ENCODE measurements around the gene ANO1.
A peak's percentile ranks its signal among the peaks of the same experiment; 100 is the strongest.

Gene ANO1

DNA sequence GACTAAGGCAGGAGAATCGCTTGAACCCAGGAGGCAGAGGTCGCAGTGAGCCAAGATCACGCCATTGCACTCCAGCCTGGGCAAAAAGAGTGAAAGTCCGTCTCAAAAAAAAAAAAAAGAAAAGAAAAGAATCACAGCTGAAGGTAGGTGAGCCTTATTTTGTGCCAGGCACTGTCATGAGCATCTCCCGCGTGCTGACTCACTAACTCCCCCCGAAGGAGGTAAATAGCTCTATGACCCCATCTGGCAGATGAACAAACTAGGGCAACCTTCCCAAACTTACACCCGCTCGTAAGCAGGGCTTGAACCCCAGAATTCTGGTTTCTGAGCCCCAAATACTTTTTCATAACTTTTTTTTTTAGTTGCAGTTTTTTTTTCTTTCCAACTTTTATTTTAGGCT is 60.3 kb downstream of the ANO1 start:
- no peak overlapping the region for H2BK12ac ChIP-seq (ENCODE audit: low read length in 2 of 2)
- no peak overlapping the region for H2BK120ac ChIP-seq (ENCODE audit: low read depth, low read length)
- H3K18ac ChIP-seq (ENCODE audit: low read depth in 1 of 2, low read length in 2 of 2), result no peak overlapping the region
- no peak overlapping the region for H4K91ac ChIP-seq (ENCODE audit: low read length)
- H3K4me1 ChIP-seq (ENCODE audit: control insufficient read depth, insufficient read depth, low read depth, low read length), result peaks cover 11% of the 10 kb centered on the region
- H3K9me3 ChIP-seq (ENCODE audit: control insufficient read depth, low read length), result no peaks in the 10 kb centered on the region
- no peak overlapping the region for H3K4me3 ChIP-seq (ENCODE audit: insufficient read depth in 1 of 2, low read depth in 1 of 2, low read length in 2 of 2)
- H3K27me3 ChIP-seq (ENCODE audit: control insufficient read depth in 1 of 2, insufficient read depth in 1 of 2, low read length in 2 of 2), result peaks cover 38 to 49% of the 10 kb centered on the region in 2 experiments
- no peak overlapping the region for H3K27ac ChIP-seq (ENCODE audit: low read length, poor library complexity, severe bottlenecking)
- no peak overlapping the region for H3K9ac ChIP-seq (ENCODE audit: low read length)
- H3K23ac ChIP-seq (ENCODE audit: low read length in 2 of 2), result no peak overlapping the region
- no peak overlapping the region for H3K4ac ChIP-seq (ENCODE audit: low read depth in 1 of 2, low read length in 2 of 2)
- no peak overlapping the region for H3K14ac ChIP-seq (ENCODE audit: low read length in 2 of 2)
- no peak overlapping the region for H2BK5ac ChIP-seq (ENCODE audit: low read depth, low read length, poor library complexity, severe bottlenecking)
- WGBS, result 89% methylated on average over 9 of the region's 9 CpGs
- H3K4me2 ChIP-seq (ENCODE audit: low read length, poor library complexity, severe bottlenecking), result no peak overlapping the region
- no peaks in the 10 kb centered on the region for H3K79me1 ChIP-seq (replicated peaks; ENCODE audit: low read length, poor library complexity, severe bottlenecking)
- no peak overlapping the region for H2BK15ac ChIP-seq (ENCODE audit: low read depth, poor library complexity, severe bottlenecking)
- H2AFZ ChIP-seq (ENCODE audit: low read depth, low read length), result no peak overlapping the region
- H3K36me3 ChIP-seq (ENCODE audit: control insufficient read depth in 1 of 2, insufficient read depth in 2 of 2, low read depth in 1 of 2, low read length in 2 of 2), result no peaks in the 10 kb centered on the region
- H4K8ac ChIP-seq (ENCODE audit: low read length), result no peak overlapping the region
- H2AK5ac ChIP-seq (ENCODE audit: low read length, severe bottlenecking), result no peak overlapping the region
- DNase-seq, result no peak

DNA sequence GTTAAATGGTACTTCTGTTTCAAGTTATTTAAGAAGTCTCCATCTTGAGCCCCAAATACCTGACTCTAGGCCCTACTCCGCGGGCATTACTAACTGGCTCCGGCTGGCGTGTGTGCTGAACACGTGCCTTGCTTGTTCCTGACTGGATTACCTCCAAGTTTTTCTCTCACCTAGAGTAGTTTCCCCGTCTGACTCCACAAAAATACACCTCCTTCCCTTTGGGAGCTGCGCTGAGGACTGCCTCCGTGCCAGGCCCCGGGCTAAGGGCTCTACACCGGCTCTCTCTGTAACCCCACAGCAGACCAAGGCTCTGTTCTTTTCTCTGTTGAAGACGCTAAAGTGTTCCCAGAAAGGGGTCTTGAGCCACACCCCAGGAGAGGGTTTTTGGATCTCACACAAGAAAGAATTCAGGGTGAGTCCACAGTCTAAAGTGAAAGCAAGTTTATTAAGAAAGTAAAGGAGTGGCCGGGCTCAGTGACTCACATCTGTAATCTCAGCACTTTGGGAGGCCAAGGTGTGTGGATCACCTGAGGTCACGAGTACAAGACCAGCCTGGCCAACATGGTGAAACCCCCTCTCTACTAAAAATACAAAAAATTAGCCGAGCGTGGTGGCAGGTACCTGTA is 61.8 kb downstream of the ANO1 start:
- Histone ChIP-seq H3K36me3 (ENCODE audit: control insufficient read depth in 1 of 2, insufficient read depth in 2 of 2, low read depth in 1 of 2, low read length in 2 of 2) (no peaks in the 10 kb centered on the region), H2BK120ac (ENCODE audit: low read depth, low read length) (no peak overlapping the region), H3K4me2 (ENCODE audit: low read length, poor library complexity, severe bottlenecking) (no peak overlapping the region), H3K27ac (ENCODE audit: low read length, poor library complexity, severe bottlenecking) (no peak overlapping the region), H3K4ac (ENCODE audit: low read depth in 1 of 2, low read length in 2 of 2) (no peak overlapping the region), H3K27me3 (ENCODE audit: control insufficient read depth in 1 of 2, insufficient read depth in 1 of 2, low read length in 2 of 2) (peaks cover 40 to 53% of the 10 kb centered on the region in 2 experiments), H3K79me1 (replicated peaks; ENCODE audit: low read length, poor library complexity, severe bottlenecking) (no peaks in the 10 kb centered on the region), H3K23ac (ENCODE audit: low read length in 2 of 2) (no peak overlapping the region), H2BK5ac (ENCODE audit: low read depth, low read length, poor library complexity, severe bottlenecking) (no peak overlapping the region), H3K4me1 (ENCODE audit: control insufficient read depth, insufficient read depth, low read depth, low read length) (peaks cover 11% of the 10 kb centered on the region), H3K9me3 (ENCODE audit: control insufficient read depth, low read length) (no peaks in the 10 kb centered on the region), H4K91ac (ENCODE audit: low read length) (no peak overlapping the region), H2BK15ac (ENCODE audit: low read depth, poor library complexity, severe bottlenecking) (no peak overlapping the region), H4K8ac (ENCODE audit: low read length) (no peak overlapping the region), H3K18ac (ENCODE audit: low read depth in 1 of 2, low read length in 2 of 2) (no peak overlapping the region), H3K4me3 (ENCODE audit: insufficient read depth in 1 of 2, low read depth in 1 of 2, low read length in 2 of 2) (no peak overlapping the region), H3K14ac (ENCODE audit: low read length in 2 of 2) (no peak overlapping the region), H2AFZ (ENCODE audit: low read depth, low read length) (no peak overlapping the region), H2BK12ac (ENCODE audit: low read length in 2 of 2) (peak overlapping the region in 1 of 2 experiments; percentile 88), H3K9ac (ENCODE audit: low read length) (no peak overlapping the region), H2AK5ac (ENCODE audit: low read length, severe bottlenecking) (no peak overlapping the region)
- DNase-seq, result no peak
- WGBS, result 91% methylated on average over 15 of the region's 15 CpGs

DNA sequence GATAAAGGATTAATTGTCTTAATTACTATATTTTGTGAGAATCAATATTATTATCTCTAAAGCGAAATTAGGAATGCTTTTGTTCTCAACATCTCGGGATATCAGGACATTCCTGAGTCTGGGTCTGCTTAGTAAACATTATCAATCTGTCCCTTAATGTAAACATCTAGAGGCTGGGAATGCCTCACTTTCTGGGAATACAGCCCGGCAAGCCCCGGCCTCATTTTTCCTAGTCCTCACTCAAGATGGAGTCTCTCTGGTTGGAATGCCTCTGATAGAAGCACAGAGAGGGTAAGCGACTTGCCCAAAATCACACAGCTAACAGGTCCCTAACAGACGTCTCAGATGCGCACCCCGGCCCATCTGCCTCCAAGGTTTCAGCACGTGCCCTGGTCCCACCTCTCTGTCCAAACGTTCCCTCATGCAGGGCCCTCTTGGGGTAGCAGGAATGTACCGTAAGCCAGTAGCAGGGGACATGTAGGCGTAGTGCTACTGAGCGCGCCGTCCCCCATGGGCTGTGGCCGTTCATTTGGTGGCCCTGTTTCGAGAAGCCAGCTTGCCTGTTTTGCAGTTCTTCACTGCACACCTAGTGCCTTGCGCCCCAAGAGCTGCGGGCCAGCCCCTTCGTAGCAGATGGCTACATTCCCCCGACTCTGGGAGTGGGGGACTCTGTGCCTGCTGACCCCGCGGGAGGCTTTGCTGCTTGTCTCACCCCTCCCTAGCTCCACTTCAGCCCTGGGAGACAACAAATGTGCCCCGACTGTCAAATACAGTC is 62.8 kb downstream of the ANO1 start:
- Histone ChIP-seq H2AFZ (ENCODE audit: low read depth, low read length) (no peak overlapping the region), H3K23ac (ENCODE audit: low read length in 2 of 2) (peak overlapping the region in 1 of 2 experiments; percentile 63), H2BK15ac (ENCODE audit: low read depth, poor library complexity, severe bottlenecking) (no peak overlapping the region), H2BK5ac (ENCODE audit: low read depth, low read length, poor library complexity, severe bottlenecking) (no peak overlapping the region), H3K4me1 (ENCODE audit: control insufficient read depth, insufficient read depth, low read depth, low read length) (peaks cover 11% of the 10 kb centered on the region), H2BK120ac (ENCODE audit: low read depth, low read length) (no peak overlapping the region), H4K91ac (ENCODE audit: low read length) (no peak overlapping the region), H3K4me2 (ENCODE audit: low read length, poor library complexity, severe bottlenecking) (no peak overlapping the region), H3K27me3 (ENCODE audit: control insufficient read depth in 1 of 2, insufficient read depth in 1 of 2, low read length in 2 of 2) (peaks cover 45 to 61% of the 10 kb centered on the region in 2 experiments), H3K36me3 (ENCODE audit: control insufficient read depth in 1 of 2, insufficient read depth in 2 of 2, low read depth in 1 of 2, low read length in 2 of 2) (no peaks in the 10 kb centered on the region), H3K4ac (ENCODE audit: low read depth in 1 of 2, low read length in 2 of 2) (peak overlapping the region in 1 of 2 experiments; percentile 30), H3K18ac (ENCODE audit: low read depth in 1 of 2, low read length in 2 of 2) (peak overlapping the region in 1 of 2 experiments; percentile 73), H3K9ac (ENCODE audit: low read length) (no peak overlapping the region), H3K79me1 (replicated peaks; ENCODE audit: low read length, poor library complexity, severe bottlenecking) (no peaks in the 10 kb centered on the region), H3K4me3 (ENCODE audit: insufficient read depth in 1 of 2, low read depth in 1 of 2, low read length in 2 of 2) (no peak overlapping the region), H3K9me3 (ENCODE audit: control insufficient read depth, low read length) (no peaks in the 10 kb centered on the region), H3K27ac (ENCODE audit: low read length, poor library complexity, severe bottlenecking) (no peak overlapping the region), H3K14ac (ENCODE audit: low read length in 2 of 2) (peak overlapping the region in 1 of 2 experiments; percentile 98), H4K8ac (ENCODE audit: low read length) (no peak overlapping the region), H2BK12ac (ENCODE audit: low read length in 2 of 2) (peak overlapping the region in 1 of 2 experiments; percentile 56), H2AK5ac (ENCODE audit: low read length, severe bottlenecking) (no peak overlapping the region)
- 66% methylated on average over 22 of the region's 24 CpGs for WGBS
- peak; percentile 22 for DNase-seq

DNA sequence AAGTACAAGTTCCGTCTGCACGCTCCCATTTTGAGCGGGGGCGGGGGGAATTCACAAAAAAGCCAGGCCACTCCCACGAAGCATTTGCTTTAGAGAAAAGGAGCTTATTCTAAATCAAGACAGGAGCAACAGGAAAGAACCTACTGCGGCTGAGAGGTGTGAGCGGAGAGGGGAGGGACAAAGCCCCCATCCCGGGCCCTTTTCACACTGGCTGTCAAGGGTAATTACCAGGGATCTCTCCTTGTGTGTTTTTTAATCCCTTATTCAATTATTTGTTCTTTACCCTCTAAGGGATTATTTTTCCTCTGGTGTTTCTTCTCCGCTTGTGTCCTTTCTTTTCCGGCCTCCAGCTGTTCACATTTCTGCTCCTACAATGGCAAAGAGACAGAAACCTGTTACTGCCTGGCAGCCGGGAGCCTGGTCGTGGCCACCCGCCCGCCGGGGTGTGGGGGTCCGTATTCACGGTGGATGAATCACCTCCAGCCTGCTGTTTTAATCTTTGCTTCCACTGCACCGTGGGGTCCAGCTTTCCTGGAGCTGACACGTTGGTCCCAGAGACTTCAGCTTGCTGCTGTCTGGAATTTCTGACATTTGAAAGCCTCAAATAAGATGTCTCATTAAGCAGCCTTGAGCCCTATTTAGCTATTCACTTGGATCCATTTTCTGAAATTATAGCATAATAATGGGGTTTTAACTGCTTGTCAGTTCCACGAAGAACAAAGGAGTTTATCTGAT is 63.5 kb downstream of the ANO1 start:
- H2AK5ac ChIP-seq (ENCODE audit: low read length, severe bottlenecking), result no peak overlapping the region
- WGBS, result 41% methylated on average over 20 of the region's 20 CpGs

More for the DNA sequence above, 63.5 kb downstream of the ANO1 start:
- H4K8ac ChIP-seq (ENCODE audit: low read length), result no peak overlapping the region
- H3K27me3 ChIP-seq (ENCODE audit: control insufficient read depth in 1 of 2, insufficient read depth in 1 of 2, low read length in 2 of 2), result peaks cover 49 to 62% of the 10 kb centered on the region in 2 experiments
- H3K4me2 ChIP-seq (ENCODE audit: low read length, poor library complexity, severe bottlenecking), result no peak overlapping the region
- H3K27ac ChIP-seq (ENCODE audit: low read length, poor library complexity, severe bottlenecking), result no peak overlapping the region
- H2BK12ac ChIP-seq (ENCODE audit: low read length in 2 of 2), result peak overlapping the region in 1 of 2 experiments; percentile 73
- no peak overlapping the region for H3K23ac ChIP-seq (ENCODE audit: low read length in 2 of 2)
- no peaks in the 10 kb centered on the region for H3K79me1 ChIP-seq (replicated peaks; ENCODE audit: low read length, poor library complexity, severe bottlenecking)
- no peak overlapping the region for H3K18ac ChIP-seq (ENCODE audit: low read depth in 1 of 2, low read length in 2 of 2)
- H3K4me1 ChIP-seq (ENCODE audit: control insufficient read depth, insufficient read depth, low read depth, low read length), result peaks cover 11% of the 10 kb centered on the region
- no peak overlapping the region for H2BK15ac ChIP-seq (ENCODE audit: low read depth, poor library complexity, severe bottlenecking)
- no peaks in the 10 kb centered on the region for H3K9me3 ChIP-seq (ENCODE audit: control insufficient read depth, low read length)
- H3K4me3 ChIP-seq (ENCODE audit: insufficient read depth in 1 of 2, low read depth in 1 of 2, low read length in 2 of 2), result no peak overlapping the region
- H3K36me3 ChIP-seq (ENCODE audit: control insufficient read depth in 1 of 2, insufficient read depth in 2 of 2, low read depth in 1 of 2, low read length in 2 of 2), result no peaks in the 10 kb centered on the region
- H2BK5ac ChIP-seq (ENCODE audit: low read depth, low read length, poor library complexity, severe bottlenecking), result no peak overlapping the region
- H4K91ac ChIP-seq (ENCODE audit: low read length), result no peak overlapping the region
- no peak overlapping the region for H2BK120ac ChIP-seq (ENCODE audit: low read depth, low read length)
- no peak overlapping the region for H3K14ac ChIP-seq (ENCODE audit: low read length in 2 of 2)
- H3K4ac ChIP-seq (ENCODE audit: low read depth in 1 of 2, low read length in 2 of 2), result no peak overlapping the region
- no peak for DNase-seq
- no peak overlapping the region for H2AFZ ChIP-seq (ENCODE audit: low read depth, low read length)
- H3K9ac ChIP-seq (ENCODE audit: low read length), result no peak overlapping the region

Data from mesenchymal stem cell (in vitro differentiated cells and primary cell).